ENCODE data around the gene LAPTM5. TPM values are rescaled to one million over a fixed set of nuclear protein-coding genes. Genes with fewer than 3 reads are reported as not detected.

LAPTM5 gene
- total RNA-seq, 1 donor from 2014 or later = 3.1 TPM

DNA sequence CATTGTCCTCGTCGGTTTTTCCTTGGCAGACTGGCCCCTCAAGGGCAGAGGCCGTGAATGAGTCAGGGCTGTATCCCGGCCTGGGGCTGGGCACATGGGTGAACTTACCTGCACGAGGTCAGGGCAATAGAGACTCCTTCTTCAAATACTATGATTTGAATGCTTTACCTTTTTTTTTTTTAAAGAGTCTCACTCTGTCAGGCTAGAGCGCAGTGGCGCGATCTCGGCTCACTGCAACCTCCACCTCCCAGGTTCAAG, 5.0 kb downstream of the LAPTM5 start:
- no peak overlapping the region for H3K4me3 ChIP-seq (ENCODE audit: low read depth, low read length)
- TF ChIP-seq, protein P1, sequence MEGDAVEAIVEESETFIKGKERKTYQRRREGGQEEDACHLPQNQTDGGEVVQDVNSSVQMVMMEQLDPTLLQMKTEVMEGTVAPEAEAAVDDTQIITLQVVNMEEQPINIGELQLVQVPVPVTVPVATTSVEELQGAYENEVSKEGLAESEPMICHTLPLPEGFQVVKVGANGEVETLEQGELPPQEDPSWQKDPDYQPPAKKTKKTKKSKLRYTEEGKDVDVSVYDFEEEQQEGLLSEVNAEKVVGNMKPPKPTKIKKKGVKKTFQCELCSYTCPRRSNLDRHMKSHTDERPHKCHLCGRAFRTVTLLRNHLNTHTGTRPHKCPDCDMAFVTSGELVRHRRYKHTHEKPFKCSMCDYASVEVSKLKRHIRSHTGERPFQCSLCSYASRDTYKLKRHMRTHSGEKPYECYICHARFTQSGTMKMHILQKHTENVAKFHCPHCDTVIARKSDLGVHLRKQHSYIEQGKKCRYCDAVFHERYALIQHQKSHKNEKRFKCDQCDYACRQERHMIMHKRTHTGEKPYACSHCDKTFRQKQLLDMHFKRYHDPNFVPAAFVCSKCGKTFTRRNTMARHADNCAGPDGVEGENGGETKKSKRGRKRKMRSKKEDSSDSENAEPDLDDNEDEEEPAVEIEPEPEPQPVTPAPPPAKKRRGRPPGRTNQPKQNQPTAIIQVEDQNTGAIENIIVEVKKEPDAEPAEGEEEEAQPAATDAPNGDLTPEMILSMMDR (IDR thresholded peaks at IDR 0.05; ENCODE audit: insufficient read depth, low read length, poor library complexity, severe bottlenecking) = no peak
- H3K36me3 ChIP-seq (ENCODE audit: control insufficient read depth, insufficient read depth, low read length) = no peaks in the 10 kb centered on the region
- no peak for DNase-seq (ENCODE audit: low read depth)
- H3K27me3 ChIP-seq (ENCODE audit: control insufficient read depth, insufficient read depth, low read length) = no peaks in the 10 kb centered on the region

DNA sequence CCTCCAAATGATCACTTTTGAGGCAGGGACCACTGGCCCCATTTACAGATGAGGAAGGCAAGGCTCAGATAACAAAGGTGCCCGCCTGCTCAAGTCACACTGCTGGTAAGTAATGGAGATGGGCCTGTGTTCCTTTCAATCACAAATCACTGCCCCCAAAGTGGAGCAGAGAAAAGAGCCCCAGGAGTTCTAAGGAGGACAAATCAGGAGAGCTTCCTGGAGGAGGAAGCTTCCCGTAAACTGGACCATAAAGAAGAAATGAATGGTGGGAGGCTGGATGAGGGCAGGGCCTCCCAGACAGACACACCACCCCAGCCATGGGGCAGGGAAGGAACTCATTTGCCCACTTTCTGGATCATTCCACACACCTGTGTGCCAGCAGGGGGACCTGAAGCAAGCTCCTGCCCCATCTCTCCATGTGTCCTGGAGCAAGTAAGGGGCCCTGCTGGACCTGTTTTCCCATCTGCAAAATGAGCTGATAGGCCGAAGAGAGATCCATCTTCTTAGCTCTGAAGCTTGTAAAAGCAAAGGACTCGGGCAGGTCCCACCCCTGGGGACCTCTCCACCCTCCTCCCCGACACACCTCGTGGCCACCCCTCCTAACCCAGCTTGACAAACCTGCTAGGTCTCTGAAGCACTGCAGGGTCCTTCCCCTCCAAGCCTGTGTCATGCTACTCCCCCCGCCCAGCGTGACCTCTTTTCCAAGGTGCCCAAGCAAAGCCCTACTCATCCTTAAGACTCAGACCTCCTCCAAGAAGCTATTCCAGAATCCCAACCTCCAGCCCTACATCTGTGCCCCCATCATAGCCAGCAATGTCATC, 5.5 kb downstream of the LAPTM5 start:
- no peaks in the 10 kb centered on the region for H3K27me3 ChIP-seq (ENCODE audit: control insufficient read depth, insufficient read depth, low read length)
- DNase-seq (ENCODE audit: low read depth) = no peak
- no peaks in the 10 kb centered on the region for H3K36me3 ChIP-seq (ENCODE audit: control insufficient read depth, insufficient read depth, low read length)
- TF ChIP-seq, protein P1 (IDR thresholded peaks at IDR 0.05; ENCODE audit: insufficient read depth, low read length, poor library complexity, severe bottlenecking) = no peak
- H3K4me3 ChIP-seq (ENCODE audit: low read depth, low read length) = no peak overlapping the region

DNA sequence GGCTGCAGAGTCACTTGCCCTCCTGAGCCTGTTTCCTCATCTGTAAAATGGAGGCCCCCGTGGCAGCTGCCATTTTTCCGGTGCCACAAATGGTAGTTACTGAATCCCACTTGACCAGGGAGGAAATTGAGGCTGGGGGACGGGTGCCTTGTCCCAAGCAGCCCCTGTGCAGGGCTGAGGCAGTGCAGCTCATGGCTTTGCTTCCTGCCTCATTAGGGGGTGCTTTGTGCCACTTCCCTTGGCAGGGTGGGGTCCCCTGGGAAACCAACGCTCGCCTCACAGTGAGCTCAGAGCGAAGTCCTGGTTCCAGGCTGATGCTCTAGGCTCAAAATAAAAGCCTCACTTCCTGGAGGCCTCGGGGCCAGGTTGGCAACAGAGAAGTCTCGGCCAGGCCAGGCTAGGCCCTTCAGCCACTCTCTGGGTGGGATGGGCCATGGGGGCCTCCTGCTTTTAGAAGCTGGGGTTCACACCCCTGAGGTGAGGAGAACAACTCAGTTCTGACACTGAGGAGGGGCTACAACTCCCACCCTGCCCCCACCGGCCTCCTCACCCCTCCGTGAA, 6.8 kb downstream of the LAPTM5 start:
- no peaks in the 10 kb centered on the region for H3K36me3 ChIP-seq (ENCODE audit: control insufficient read depth, insufficient read depth, low read length)
- H3K27me3 ChIP-seq (ENCODE audit: control insufficient read depth, insufficient read depth, low read length) = no peaks in the 10 kb centered on the region
- DNase-seq (ENCODE audit: low read depth) = no peak
- TF ChIP-seq, protein P1 (IDR thresholded peaks at IDR 0.05; ENCODE audit: insufficient read depth, low read length, poor library complexity, severe bottlenecking) = no peak
- H3K4me3 ChIP-seq (ENCODE audit: low read depth, low read length) = no peak overlapping the region

DNA sequence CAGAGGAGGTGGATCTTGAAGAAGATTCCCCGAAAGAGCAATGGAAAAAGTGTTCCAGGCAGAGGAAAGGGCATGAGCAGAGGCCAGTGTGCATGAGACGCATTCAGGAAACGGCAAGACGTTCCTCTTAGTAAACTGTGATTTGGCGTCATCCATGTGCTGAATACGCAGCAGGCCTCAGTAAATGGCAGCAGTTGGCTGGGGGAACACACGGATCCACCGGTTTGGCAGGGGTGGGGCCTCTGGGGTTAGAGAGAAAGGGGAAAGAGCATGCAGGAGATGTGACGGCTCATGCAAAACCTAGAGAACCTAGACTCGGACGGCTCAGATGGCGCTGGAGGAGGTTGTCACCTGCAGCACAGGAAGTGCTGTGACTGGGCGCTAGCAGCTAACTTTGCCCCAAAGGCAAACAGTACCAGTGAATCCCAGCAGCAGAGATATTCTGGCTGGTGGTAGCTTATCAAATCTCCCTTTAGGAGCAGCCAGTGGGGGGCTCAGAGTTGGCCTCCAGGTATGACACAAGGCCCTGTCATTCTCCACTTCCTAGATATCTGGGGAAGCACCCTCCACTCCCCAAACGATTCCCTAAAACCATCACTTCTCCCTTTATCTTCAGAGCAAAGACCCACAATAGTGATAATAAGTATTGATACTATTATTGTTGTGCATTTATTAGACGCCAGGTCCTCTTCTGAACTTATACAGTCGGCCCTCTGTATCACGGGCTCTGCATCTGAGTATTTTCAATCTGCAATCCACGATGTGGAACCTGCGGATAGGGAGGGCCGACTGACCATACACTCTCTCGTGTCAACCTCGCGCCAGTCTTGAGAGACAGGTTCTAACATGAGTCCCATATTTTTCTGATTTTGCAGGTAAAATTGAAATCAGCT, 7.6 kb downstream of the LAPTM5 start:
- Histone ChIP-seq H3K27me3 (ENCODE audit: control insufficient read depth, insufficient read depth, low read length) (no peaks in the 10 kb centered on the region), H3K36me3 (ENCODE audit: control insufficient read depth, insufficient read depth, low read length) (no peaks in the 10 kb centered on the region), H3K4me3 (ENCODE audit: low read depth, low read length) (no peak overlapping the region)
- TF ChIP-seq, protein P1 (IDR thresholded peaks at IDR 0.05; ENCODE audit: insufficient read depth, low read length, poor library complexity, severe bottlenecking) = no peak
- DNase-seq (ENCODE audit: low read depth) = no peak

DNA sequence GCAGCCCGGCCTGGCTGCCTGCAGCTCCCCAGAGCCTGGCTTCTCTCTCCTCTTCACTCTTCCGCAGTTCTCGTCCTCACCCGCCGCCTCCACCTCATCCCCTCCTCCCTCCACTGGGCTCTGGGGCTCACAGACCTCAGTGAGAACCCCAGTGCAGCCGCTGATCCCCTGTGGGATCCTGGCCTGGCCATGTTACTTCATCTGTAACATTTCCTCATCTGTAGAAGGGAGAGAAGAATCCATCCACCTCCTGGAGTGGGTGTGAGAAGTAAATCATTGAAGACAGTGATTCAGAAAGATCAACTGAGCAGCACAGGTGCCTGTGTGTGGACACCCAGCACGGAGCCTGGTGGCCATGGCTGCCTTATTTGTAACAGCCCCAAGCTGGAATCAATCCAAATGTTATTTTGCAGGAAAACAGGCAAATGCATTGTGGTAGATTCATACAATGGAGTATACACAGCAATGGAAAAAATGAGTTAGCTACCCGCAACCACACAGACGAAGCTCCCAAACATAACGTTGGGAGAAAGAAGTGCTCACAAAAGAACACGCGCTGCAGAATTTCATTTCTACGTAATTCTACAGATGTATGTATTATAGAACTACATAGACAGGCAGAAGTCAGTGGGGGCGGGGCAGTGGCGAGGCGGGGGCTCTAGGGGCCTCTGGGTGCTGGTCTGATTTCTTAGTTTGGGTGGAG, 8.7 kb downstream of the LAPTM5 start:
- Histone ChIP-seq H3K27me3 (ENCODE audit: control insufficient read depth, insufficient read depth, low read length) (no peaks in the 10 kb centered on the region), H3K4me3 (ENCODE audit: low read depth, low read length) (no peak overlapping the region), H3K36me3 (ENCODE audit: control insufficient read depth, insufficient read depth, low read length) (no peaks in the 10 kb centered on the region)
- DNase-seq (ENCODE audit: low read depth) = peak; percentile 61
- TF ChIP-seq, protein P1 (IDR thresholded peaks at IDR 0.05; ENCODE audit: insufficient read depth, low read length, poor library complexity, severe bottlenecking) = no peak

All from kidney epithelial cell (primary cell).